ENCODE data around the gene C2.
"Not testable (repeated sequence)": the region's sequence is repeated elsewhere in the genome, so short reads cannot be mapped to it uniquely, and the experiment has no call there.

C2 gene

DNA sequence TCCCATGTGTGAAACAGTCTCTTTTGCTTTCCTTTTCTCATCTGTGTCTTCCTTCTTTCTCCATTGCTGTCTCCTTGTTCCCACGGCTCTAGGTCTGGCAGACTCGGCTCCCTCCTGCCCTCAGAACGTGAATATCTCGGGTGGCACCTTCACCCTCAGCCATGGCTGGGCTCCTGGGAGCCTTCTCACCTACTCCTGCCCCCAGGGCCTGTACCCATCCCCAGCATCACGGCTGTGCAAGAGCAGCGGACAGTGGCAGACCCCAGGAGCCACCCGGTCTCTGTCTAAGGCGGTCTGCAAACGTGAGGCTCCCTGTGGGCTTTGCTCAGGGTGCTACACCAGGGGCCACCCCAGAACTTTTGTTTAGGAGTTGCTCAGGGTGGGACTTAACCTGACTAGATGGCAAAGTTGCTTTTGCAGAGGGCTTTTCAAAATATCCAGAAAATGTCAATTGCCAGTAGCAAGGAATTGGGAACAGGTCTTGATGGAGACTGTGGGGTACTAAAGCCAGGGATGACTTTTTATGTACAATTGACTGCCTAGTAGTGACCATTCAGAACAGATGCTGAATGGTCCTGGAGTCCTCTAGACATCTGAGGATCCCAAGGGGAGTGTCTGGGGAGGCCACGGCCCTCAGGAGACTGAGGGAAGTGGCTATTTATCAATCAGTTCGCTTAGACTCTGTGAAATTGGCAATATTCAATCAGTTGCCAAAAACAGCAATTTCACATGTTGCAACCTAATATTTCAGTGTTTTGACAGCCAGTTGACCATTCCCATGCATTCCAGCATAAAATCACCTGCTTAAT, 550 bp downstream of the C2 start:
- no peak for DNase-seq (ENCODE audit: low spot score)

DNA sequence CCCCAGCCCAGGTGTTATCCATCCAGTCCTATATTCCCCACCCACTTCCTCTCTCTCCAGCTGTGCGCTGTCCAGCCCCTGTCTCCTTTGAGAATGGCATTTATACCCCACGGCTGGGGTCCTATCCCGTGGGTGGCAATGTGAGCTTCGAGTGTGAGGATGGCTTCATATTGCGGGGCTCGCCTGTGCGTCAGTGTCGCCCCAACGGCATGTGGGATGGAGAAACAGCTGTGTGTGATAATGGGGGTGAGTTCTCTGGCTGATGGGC, 1.1 kb downstream of the C2 start:
- no peak for DNase-seq (ENCODE audit: low spot score)

DNA sequence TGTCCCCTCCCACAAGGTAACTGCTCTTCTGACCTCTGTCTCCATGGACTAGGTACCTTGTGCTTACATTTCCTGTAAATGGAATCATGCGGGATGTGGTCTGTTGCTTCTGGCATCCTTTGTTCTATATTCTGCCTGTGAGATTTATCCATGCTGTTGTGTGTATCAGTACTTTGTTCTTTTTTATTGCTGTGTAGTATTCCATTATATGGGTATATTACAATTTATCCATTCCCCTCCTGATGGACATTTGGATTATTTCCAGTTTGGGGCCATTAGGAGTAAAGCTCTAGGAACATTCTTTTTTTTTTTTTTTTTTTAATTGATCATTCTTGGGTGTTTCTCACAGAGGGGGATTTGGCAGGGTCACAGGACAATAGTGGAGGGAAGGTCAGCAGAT, 3.4 kb downstream of the C2 start:
- DNase-seq (ENCODE audit: low spot score) = no peak

DNA sequence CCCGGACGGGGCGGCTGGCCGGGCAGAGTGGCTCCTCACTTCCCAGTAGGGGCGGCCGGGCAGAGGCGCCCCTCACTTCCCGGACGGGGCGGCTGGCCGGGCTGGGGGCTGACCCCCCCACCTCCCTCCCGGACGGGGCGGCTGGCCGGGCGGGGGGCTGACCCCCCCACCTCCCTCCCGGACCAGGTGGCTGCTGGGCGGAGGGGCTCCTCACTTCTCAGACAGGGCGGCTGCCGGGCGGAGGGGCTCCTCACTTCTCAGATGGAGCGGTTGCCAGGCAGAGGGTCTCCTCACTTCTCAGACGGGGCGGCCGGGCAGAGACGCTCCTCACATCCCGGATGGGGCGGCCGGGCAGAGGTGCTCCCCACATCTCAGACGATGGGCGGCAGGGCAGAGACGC, 4.6 kb downstream of the C2 start:
- DNase-seq (ENCODE audit: low spot score) = not testable (repeated sequence)

DNA sequence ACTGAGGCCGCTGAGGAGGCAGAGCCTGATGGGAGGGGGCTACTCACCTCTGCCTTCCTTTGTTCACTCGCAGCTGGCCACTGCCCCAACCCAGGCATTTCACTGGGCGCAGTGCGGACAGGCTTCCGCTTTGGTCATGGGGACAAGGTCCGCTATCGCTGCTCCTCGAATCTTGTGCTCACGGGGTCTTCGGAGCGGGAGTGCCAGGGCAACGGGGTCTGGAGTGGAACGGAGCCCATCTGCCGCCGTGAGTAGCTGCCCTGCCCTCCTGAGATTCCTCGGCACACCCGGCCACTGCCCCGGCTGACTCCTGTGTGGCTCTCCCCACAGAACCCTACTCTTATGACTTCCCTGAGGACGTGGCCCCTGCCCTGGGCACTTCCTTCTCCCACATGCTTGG, 6.0 kb downstream of the C2 start:
- no peak for DNase-seq (ENCODE audit: low spot score)

DNA sequence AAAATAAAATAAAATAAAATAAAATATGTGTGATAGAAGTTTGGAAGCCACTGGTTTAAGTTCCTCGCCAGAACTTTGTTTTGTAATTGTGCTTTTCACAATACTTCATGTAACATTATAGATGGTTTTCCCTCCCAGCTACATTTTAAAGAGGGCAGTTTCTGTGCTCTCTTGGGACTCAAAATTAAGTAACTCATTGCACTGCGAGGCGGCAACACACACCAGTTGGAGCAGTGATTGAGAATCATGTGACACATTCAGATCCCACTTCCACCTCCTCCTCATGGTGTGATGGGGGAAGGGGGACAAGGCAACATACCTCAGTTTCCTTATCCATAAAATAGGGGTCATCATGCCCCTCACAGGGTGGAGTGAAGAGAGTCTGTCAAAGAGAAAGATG, 7.5 kb downstream of the C2 start:
- DNase-seq (ENCODE audit: low spot score) = no peak

DNA sequence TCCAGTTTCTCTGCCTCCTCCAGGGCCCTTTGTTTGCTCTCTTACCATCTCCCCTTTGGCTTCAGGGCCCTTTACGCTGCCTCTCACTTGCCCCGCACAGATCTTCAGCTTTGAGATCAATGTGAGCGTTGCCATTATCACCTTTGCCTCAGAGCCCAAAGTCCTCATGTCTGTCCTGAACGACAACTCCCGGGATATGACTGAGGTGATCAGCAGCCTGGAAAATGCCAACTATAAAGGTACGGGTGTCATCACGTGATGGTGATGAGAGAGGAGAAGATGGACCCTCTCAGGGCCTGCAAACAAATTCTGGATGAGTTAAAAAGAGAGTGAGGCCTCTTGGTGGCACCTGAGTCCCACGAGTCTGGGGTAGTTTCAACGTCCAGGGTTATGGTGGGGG, 8.3 kb downstream of the C2 start:
- no peak for DNase-seq (ENCODE audit: low spot score)

DNA sequence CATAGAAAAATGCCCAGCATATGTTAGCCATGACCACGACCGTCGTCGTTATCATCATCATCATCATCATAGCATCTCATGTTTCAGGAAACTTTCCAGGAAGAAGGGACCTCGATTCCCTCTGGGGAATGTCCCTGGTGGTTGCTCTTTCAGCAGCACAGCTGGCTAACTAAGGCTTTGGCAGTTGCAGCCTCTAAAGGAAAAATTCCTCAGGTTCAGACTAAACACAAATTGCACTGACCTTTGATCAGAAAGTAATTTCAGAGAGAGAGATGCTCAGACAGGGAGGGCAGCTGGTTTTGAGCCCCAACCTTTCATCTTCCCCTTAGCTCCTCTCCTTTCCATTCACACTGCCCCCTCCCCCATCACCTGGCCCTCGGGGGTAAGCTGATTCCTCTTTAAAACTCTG, 12.7 kb downstream of the C2 start:
- peak; percentile 56 for DNase-seq (ENCODE audit: low spot score)

DNA sequence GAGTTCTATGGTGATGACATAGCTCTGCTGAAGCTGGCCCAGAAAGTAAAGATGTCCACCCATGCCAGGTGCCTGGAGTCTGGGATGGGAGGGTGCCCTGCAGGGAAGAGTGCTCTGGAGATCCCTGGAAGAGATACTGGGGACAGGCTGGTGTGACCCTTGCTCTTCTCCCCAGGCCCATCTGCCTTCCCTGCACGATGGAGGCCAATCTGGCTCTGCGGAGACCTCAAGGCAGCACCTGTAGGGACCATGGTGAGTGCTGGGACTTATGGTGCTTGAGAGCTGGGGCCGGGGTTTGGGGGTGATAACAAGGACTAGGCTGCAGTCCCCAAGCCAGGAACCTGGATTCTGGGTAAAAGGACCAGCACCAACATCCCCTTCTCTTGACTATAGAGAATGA, 16.2 kb downstream of the C2 start:
- DNase-seq (ENCODE audit: low spot score) = no peak

DNA sequence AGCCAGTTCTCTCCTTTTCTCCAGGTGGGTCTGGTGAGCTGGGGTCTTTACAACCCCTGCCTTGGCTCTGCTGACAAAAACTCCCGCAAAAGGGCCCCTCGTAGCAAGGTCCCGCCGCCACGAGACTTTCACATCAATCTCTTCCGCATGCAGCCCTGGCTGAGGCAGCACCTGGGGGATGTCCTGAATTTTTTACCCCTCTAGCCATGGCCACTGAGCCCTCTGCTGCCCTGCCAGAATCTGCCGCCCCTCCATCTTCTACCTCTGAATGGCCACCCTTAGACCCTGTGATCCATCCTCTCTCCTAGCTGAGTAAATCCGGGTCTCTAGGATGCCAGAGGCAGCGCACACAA, 17.6 kb downstream of the C2 start:
- DNase-seq (ENCODE audit: low spot score) = no peak

DNA sequence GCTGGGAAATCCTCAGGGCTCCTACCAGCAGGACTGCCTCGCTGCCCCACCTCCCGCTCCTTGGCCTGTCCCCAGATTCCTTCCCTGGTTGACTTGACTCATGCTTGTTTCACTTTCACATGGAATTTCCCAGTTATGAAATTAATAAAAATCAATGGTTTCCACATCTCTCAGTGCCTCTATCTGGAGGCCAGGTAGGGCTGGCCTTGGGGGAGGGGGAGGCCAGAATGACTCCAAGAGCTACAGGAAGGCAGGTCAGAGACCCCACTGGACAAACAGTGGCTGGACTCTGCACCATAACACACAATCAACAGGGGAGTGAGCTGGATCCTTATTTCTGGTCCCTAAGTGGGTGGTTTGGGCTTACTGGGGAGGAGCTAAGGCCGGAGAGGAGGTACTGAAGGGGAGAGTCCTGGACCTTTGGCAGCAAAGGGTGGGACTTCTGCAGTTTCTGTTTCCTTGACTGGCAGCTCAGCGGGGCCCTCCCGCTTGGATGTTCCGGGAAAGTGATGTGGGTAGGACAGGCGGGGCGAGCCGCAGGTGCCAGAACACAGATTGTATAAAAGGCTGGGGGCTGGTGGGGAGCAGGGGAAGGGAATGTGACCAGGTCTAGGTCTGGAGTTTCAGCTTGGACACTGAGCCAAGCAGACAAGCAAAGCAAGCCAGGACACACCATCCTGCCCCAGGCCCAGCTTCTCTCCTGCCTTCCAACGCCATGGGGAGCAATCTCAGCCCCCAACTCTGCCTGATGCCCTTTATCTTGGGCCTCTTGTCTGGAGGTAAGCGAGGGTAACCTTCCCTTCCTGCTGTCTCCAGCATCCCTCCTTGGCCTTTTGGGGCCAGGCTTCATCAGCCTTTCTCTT, 18.2 kb downstream of the C2 start, which contains the start of gene CFB:
TSS of gene CFB (plus strand) at position 589 of the 863 bp plus-strand sequence. CDS start at position 716, 127 bp downstream.
- peak; percentile 87 for DNase-seq (ENCODE audit: low spot score)

DNA sequence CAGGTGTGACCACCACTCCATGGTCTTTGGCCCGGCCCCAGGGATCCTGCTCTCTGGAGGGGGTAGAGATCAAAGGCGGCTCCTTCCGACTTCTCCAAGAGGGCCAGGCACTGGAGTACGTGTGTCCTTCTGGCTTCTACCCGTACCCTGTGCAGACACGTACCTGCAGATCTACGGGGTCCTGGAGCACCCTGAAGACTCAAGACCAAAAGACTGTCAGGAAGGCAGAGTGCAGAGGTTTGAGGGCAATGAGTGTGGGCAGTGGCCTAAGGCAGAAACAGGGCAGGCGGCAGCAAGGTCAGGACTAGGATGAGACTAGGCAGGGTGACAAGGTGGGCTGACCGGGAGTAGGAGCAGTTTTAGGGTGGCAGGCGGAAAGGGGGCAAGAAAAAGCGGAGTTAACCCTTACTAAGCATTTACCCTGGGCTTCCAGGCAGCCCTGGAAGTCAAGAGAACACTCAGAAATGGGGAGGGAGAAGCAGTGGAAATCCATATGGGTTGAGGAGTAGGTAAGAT, 18.9 kb downstream of the C2 start:
- no peak for DNase-seq (ENCODE audit: low spot score)

DNA sequence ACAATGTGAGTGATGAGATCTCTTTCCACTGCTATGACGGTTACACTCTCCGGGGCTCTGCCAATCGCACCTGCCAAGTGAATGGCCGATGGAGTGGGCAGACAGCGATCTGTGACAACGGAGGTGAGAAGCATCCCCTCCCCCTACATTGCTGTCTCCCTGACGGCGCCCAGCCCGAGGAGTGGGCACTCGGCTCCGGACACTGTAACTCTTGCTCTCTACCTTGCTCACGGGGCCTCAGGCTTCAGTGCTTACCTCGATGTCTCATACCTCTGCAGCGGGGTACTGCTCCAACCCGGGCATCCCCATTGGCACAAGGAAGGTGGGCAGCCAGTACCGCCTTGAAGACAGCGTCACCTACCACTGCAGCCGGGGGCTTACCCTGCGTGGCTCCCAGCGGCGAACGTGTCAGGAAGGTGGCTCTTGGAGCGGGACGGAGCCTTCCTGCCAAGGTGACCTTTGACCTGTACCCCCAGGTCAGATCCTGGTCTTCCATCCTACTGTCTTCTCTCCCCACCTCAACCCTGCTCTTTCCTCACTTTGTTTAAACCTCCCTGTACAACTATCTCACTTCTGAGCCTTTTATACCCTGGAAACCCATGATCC, 19.7 kb downstream of the C2 start:
- no peak for DNase-seq (ENCODE audit: low spot score)

DNA sequence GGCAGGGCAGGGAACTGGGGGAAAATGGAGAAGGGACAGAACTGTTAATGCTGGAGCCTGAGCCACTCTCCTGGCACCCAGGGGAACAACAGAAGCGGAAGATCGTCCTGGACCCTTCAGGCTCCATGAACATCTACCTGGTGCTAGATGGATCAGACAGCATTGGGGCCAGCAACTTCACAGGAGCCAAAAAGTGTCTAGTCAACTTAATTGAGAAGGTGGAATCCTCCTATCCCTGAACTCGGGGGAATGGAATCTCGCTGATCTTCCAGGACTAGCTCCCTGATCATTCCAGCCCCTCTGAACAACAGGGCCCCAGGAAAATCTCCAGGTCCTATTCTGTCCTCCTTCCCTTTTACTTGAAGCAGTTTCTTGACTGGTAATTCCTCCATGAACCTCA, 20.3 kb downstream of the C2 start:
- no peak for DNase-seq (ENCODE audit: low spot score)

DNA sequence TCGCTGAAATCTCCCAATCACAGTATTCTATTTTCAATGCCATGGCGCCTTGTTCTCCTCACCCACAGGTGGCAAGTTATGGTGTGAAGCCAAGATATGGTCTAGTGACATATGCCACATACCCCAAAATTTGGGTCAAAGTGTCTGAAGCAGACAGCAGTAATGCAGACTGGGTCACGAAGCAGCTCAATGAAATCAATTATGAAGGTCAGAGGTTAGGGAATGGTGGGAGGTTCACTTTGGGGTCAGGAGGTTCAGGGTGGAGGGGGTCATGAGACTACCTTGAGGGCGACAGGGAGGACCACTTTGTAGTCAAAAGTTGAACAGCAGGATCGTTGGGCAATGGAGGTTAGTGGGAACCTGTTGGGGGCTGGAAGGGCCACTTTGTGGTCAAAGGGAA, 20.8 kb downstream of the C2 start:
- DNase-seq (ENCODE audit: low spot score) = no peak

DNA sequence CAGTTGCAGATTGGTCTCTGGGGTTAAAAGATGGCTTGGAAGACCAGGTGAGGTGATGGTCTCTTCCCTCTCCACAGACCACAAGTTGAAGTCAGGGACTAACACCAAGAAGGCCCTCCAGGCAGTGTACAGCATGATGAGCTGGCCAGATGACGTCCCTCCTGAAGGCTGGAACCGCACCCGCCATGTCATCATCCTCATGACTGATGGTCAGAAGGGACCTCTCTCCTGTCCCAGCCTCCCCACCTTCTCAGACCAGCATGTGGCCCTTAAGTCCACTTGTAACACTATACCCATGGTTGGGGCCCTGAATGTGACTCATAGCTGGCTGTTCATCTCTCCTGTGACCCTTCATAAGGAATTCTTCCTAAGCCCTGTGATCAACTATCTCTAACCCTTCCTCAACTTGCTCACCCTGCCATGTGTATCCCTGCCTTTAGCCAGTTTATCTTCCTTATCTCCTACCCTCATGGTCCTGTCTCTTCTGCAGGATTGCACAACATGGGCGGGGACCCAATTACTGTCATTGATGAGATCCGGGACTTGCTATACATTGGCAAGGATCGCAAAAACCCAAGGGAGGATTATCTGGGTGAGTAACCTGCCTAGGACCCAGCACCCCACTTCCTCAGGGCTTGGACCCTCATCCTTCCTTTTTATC, 21.4 kb downstream of the C2 start:
- no peak for DNase-seq (ENCODE audit: low spot score)

DNA sequence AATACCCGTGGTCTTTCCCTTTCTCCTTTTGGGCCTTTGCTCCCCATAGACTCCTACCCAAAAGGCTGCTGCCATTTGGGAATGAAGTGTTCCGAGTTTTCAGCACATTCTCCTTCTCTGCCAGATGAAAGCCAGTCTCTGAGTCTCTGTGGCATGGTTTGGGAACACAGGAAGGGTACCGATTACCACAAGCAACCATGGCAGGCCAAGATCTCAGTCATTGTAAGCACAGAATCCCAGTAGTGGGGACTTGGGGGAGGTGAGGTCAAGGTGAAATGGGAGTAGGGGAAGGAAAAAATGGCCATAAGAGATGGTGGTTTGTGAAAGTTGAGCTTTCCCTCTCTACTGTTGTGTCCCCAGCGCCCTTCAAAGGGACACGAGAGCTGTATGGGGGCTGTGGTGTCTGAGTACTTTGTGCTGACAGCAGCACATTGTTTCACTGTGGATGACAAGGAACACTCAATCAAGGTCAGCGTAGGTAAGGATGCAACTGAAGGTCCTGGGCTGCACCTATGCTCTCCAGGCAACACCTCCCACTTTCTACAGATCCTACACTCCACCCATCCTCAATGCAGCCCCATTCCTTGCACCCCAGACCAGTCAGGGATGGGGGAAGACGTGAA, 22.5 kb downstream of the C2 start:
- no peak for DNase-seq (ENCODE audit: low spot score)

DNA sequence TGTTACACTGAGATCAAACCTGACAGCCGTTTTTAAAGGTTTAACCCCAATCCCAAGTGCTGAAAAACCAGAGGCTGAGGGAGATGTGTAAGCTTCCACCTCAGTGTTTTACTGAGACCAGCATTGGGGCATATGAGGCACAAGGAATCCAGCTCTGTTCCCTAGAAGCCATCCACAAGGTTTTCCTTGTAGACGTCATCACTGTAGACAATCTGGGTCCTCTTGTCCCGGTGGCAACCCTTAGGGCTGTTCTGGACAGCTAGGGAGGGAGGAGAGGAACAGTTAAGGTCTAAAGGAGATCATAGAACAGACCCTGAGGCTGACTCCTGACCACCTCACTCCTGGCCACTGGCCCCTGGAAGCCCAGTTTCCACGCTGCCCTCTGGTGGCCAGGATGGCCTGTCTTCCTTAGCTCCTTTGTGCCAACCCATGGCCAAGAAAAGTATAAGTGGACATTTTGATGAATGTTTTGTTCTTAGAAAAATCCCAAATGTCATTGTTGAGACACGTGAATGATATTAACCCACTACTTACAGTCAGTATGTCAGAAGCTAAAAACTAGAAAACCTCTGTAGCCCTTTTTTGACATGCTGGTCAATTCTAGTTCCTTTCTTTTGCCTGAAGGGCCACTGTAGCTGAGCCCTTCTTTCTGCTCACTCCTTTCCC, 24.8 kb downstream of the C2 start:
- peak; percentile 76 for DNase-seq (ENCODE audit: low spot score)

DNA sequence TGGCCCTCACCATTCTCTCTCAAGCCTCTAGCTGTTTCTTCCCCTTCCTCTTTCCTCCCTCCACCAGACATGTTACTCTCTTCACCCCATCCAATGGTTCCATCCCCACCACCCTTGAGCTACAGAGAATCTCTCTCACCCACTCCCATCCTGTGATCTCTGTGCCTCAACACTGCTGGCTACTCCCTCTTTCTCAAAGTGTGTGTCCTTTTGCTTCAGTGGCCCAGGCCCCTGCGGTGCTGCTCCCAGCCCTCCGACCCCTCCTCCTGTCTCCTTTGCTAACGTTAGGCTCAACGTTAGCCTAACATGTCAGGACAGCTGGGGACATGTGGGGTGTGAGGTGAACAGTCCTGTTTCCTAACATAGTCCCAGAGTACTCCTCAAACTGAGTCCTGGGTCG, 25.4 kb downstream of the C2 start:
- DNase-seq (ENCODE audit: low spot score) = no peak

DNA sequence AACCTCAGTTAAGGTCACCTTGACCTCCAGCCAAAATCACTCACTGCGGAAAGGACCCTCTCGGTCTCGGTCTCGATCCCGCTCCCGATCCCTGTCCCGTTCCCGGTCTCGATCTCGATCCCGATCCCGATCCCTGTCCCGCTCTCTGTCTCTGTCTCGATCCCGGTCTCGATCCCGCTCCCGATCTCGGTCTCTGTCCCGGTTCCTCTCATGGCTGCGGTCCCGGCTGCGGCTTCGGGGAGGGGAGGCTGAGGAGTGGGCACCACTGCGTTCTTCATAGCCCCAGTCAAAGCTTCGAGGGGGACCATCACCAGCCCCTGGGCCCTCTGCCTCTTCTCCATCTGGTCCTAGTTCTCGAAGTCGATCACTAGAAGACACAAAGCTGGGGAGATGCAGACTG, 27.0 kb downstream of the C2 start:
- no peak for DNase-seq (ENCODE audit: low spot score)

DNA sequence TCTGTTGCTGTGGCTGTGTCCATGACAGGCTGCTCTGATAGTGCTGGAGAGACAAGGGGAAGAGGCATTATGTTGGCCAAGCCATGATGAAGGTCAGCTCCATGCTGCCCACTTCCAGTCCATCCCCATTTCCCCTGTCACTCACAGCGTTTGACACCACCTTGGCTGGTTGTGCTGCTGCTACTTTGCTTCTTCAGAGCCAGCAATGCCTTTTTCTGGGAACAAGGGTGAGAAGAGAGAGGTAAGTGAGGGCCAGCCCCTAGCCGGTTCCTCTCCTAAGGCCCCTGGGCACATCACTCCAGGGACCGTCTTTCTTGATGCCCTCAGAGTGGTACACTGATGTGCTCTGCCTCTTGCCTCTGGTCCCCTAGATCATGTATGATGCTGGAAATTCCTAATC, 29.3 kb downstream of the C2 start:
- no peak for DNase-seq (ENCODE audit: low spot score)

DNA sequence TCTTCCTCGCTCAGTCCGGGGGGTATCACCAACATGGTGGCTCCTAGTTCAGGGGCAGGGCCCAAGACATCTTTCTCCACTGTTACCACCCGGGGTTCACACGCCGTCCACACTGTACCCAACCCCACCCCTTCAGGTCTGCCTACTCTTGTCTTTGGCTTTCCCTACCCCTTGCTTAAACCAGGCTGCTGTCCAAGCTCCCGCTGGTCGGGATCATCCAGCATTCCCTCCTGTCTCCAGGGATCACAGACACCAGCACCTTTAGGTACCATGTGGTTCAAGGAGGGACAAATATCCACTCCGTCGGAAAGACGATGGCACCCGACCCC, 30.9 kb downstream of the C2 start:
- DNase-seq (ENCODE audit: low spot score) = peak; percentile 13

Data from HuH-7 (cell line).